Osteocyte (in vitro differentiated cells): Measurements from ENCODE around the gene TAGLN. TPM values are rescaled to one million over a fixed set of nuclear protein-coding genes. Genes with fewer than 3 reads are reported as not detected.
"Not testable (repeated sequence)": the region's sequence is repeated elsewhere in the genome, so short reads cannot be mapped to it uniquely, and the experiment has no call there.

Source experiments
- DNase-seq: peaks from one replicate; pipeline ENCODE4 v3.0.0; 2021; ENCODE audit warnings: mixed read lengths; ENCODE audit not compliant: unreplicated experiment; ENCODE audit errors: extremely low spot score
- H3K27ac Mint-ChIP-seq: one replicate; pipeline ENCODE4 v1.8.0; 2021; ENCODE audit warnings: mild to moderate bottlenecking, mixed read lengths; ENCODE audit not compliant: unreplicated experiment
- H3K27me3 Mint-ChIP-seq: one replicate; pipeline ENCODE4 v1.8.0; 2021; ENCODE audit warnings: mixed read lengths; ENCODE audit not compliant: unreplicated experiment
- H3K36me3 Mint-ChIP-seq: one replicate; pipeline ENCODE4 v1.8.0; 2021; ENCODE audit warnings: mixed read lengths; ENCODE audit not compliant: unreplicated experiment
- H3K4me1 Mint-ChIP-seq: one replicate; pipeline ENCODE4 v1.8.0; 2021; ENCODE audit warnings: mixed read lengths; ENCODE audit not compliant: unreplicated experiment
- H3K4me3 Mint-ChIP-seq: one replicate; pipeline ENCODE4 v1.8.0; 2021; ENCODE audit warnings: mild to moderate bottlenecking, moderate library complexity, mixed read lengths; ENCODE audit not compliant: unreplicated experiment
- H3K9me3 Mint-ChIP-seq: one replicate; pipeline ENCODE4 v1.8.0; 2021; ENCODE audit warnings: mixed read lengths; ENCODE audit not compliant: unreplicated experiment
- total RNA-seq: library from RNA; stranded (reverse); gene quantifications from 2 replicates; pipeline ENCODE4 v1.2.1, GENCODE V29; 2021
- TF ChIP-seq, protein P1 (sequence below): fragments of 200-600 bp; sonication (generic); IDR thresholded peaks from 2 replicates; pipeline ENCODE4 v1.5.0; 2021; ENCODE audit warnings: antibody characterized with exemption, mild to moderate bottlenecking, moderate library complexity

The TAGLN gene
- total RNA-seq, 1 donor from 2014 or later: 711 TPM

DNA sequence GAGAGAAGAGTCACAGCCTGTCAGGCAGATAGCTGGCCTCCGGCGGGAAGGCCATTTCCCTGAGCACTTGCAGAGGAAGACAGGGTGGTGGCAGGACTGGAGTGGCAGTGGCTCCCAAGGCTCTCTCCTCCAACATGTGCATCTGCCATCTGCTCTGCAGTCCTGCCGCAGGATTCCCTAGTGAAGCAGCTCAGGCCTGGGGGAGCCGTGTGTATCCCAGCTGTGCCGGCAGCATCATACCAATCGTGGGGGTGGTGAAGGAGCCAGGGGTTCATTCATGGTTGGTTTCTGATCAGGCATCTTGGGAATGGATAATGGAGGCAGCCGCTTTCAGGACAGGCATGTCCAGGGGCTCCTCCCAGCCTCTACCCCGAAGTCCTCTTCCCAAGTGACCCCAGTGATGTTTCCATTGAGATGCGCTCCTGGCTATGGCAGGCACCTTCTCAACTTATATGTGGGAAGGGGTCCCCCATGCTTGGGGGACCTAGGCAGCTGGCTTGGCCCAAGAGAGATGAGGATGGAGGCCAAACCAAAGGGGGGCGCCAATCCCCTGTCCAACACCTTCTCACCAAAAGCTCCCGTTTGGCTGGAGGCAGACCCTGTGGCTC is 6.1 kb downstream of the TAGLN start:
- H3K27me3 Mint-ChIP-seq: no peaks in the 10 kb centered on the region
- H3K4me1 Mint-ChIP-seq: peaks cover 44% of the 10 kb centered on the region
- peak overlapping the region; percentile 52 for H3K27ac Mint-ChIP-seq
- DNase-seq: no peak
- H3K36me3 Mint-ChIP-seq: peaks cover 24% of the 10 kb centered on the region
- TF ChIP-seq, protein P1, sequence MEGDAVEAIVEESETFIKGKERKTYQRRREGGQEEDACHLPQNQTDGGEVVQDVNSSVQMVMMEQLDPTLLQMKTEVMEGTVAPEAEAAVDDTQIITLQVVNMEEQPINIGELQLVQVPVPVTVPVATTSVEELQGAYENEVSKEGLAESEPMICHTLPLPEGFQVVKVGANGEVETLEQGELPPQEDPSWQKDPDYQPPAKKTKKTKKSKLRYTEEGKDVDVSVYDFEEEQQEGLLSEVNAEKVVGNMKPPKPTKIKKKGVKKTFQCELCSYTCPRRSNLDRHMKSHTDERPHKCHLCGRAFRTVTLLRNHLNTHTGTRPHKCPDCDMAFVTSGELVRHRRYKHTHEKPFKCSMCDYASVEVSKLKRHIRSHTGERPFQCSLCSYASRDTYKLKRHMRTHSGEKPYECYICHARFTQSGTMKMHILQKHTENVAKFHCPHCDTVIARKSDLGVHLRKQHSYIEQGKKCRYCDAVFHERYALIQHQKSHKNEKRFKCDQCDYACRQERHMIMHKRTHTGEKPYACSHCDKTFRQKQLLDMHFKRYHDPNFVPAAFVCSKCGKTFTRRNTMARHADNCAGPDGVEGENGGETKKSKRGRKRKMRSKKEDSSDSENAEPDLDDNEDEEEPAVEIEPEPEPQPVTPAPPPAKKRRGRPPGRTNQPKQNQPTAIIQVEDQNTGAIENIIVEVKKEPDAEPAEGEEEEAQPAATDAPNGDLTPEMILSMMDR: no peak
- H3K9me3 Mint-ChIP-seq: no peaks in the 10 kb centered on the region
- no peak overlapping the region for H3K4me3 Mint-ChIP-seq

DNA sequence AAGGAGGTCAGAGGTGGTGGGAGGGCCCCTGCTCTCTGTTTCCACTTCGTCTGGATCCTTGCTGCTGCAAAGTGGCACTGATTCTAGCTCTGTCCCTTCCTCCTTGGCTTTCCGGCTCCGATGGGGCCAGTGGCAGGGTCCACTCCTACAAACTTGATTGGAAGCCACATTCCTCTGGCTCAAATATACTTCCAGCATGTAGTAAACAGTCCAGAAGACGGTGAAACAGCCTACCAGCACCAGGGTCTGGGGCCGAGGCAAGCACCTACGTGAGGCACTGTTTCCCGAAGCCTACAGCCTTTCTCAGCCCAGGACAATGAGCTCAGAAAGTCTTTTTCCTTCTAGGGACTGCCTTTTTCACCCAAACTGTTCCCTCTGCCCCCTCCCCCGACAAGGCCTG is 6.9 kb downstream of the TAGLN start:
- not testable (repeated sequence) for DNase-seq, H3K4me3 Mint-ChIP-seq, H3K27me3 Mint-ChIP-seq, H3K9me3 Mint-ChIP-seq
- Mint-ChIP-seq H3K27ac (peak overlapping the region; percentile 77), H3K4me1 (peaks cover 36% of the 10 kb centered on the region), H3K36me3 (peaks cover 28% of the 10 kb centered on the region)

DNA sequence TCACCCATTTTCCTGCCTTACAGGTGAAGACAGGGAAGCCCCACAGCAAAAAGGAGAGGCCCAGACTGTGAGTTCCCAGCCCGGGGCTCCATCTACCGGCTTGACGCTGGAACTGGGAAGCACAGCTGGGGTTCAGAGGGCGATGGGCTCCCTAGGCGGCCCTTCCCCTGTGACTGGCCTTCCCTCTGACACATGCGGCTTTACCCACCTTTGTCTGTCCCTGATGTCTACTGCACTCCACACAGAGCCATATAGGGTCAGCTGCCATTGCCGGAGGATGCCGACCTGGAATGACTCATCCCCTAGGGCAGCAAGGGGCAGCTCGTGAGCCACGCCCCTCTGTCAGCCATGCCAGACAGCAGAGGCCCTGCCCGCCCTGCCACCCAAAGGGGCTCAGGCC is 7.7 kb downstream of the TAGLN start:
- not testable (repeated sequence) for H3K4me3 Mint-ChIP-seq, H3K9me3 Mint-ChIP-seq, H3K27ac Mint-ChIP-seq, H3K27me3 Mint-ChIP-seq, DNase-seq
- Mint-ChIP-seq H3K36me3 (peaks cover 33% of the 10 kb centered on the region), H3K4me1 (peaks cover 29% of the 10 kb centered on the region)
- TF ChIP-seq, protein P1: peak; percentile 8

DNA sequence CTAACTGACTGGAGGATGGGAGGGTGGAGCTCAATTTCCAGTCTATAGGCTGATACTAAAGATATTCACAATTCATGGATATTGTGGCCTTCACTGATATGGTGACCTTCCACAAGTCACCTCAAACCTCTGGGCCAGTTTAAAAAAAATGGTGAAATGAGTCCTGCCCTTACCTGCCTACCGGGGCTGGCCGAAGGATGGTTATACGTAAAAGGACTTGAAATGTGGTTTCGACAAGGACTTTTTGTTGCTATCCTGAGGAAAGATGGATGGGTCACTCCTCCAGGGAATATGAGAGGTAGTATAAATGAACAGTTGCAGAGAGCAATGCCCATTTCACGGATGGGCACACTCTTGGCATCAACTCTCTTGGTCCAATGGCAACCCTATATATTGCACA is 8.3 kb downstream of the TAGLN start:
- not testable (repeated sequence) for H3K9me3 Mint-ChIP-seq, H3K27me3 Mint-ChIP-seq, DNase-seq, H3K27ac Mint-ChIP-seq, H3K4me3 Mint-ChIP-seq
- peaks cover 23% of the 10 kb centered on the region for H3K4me1 Mint-ChIP-seq
- peaks cover 33% of the 10 kb centered on the region for H3K36me3 Mint-ChIP-seq

DNA sequence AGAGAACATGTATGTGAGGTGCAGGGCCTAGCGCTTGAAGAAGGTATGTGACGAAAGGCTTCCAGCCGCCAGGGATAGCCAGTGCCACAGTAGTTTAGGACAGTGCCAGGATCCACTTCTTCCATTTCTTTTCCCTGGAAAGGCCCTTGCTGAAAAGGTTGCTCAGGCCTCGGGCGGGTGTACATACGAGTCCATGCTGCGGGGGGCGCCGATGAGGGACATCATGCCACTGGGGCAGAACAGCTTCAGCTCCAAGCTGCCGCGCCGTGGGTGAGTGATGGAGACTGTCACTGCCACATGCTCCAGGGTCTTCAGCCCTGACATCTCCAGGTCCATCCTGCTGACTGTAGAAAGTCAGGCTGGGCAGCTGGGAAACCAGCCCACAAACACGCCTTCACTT is 9.5 kb downstream of the TAGLN start:
- H3K27me3 Mint-ChIP-seq, H3K4me3 Mint-ChIP-seq, DNase-seq, H3K27ac Mint-ChIP-seq, H3K9me3 Mint-ChIP-seq: not testable (repeated sequence)
- Mint-ChIP-seq H3K4me1 (peaks cover 12% of the 10 kb centered on the region), H3K36me3 (peaks cover 35% of the 10 kb centered on the region)
- TF ChIP-seq, protein P1: peak; percentile 8

DNA sequence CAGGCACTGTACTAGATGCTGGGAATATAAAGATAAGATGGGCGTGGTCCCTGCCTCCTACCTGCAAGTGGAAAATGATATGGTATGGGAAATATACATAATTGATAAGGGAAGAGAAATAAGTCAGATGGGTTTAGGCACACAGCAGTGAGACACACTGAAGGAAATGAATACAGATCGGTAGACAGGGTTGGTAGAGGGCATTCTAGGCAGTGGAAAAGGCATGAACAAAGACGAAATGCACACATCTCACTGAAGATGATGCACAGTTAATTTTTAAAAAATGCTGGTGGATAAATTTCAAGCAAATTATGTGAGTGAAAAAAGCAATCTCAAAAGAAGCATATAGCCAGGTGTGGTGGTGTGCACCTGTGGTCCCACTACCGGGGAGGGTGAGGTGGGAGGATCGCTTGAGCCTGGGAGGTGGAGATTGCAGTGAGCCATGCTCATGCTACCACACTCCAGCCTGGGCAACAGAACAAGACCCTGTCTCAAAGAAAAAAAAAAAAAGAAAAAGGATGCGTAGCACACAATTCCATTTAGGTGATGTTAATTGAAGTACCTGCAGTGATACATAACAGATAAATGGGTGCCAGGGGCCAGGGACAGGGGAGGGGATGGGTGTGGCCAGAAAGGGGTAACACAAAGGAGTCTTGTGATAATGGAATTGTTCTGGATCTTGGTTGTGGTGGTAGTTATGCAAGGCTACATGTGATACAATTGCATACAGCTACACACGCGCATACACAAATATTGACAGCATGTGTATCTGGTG is 10.4 kb downstream of the TAGLN start:
- H3K9me3 Mint-ChIP-seq, DNase-seq, H3K4me1 Mint-ChIP-seq, H3K27ac Mint-ChIP-seq, H3K4me3 Mint-ChIP-seq, H3K27me3 Mint-ChIP-seq: not testable (repeated sequence)
- peaks cover 33% of the 10 kb centered on the region for H3K36me3 Mint-ChIP-seq
